HUDEP-2 (cell line): ENCODE results near the gene AK2.
"Not testable (repeated sequence)": the region's sequence is repeated elsewhere in the genome, so short reads cannot be mapped to it uniquely, and the experiment has no call there.

Source experiments
- DNase-seq, 76 experiments: peaks; one replicate each; lab custom pipeline; 2025; ENCODE audit not compliant: unreplicated experiment in 76 of 76; lab: John Stamatoyannopoulos, UW

AK2 gene

DNA sequence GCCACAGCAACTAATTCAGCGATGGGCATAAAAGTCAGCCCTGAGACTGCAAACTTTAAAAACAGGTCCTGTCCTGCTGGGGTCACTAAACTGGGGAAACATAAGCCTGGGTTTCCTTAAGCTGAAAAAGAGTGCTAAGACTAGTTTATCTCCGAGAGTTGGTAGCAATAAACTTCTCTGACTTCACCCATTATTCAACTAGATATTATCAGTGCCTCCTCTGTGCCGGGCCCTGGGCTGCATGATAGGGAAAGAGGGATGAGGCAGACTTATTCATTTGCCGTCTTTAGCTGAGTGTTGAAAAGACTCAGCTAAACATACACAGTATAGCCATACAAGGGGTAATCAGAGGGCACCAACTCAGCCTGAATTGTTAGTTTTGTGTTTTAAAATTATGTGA, 33.0 kb downstream of the AK2 start:
- DNase-seq, result peak in 1 of 76 experiments; percentile 4

DNA sequence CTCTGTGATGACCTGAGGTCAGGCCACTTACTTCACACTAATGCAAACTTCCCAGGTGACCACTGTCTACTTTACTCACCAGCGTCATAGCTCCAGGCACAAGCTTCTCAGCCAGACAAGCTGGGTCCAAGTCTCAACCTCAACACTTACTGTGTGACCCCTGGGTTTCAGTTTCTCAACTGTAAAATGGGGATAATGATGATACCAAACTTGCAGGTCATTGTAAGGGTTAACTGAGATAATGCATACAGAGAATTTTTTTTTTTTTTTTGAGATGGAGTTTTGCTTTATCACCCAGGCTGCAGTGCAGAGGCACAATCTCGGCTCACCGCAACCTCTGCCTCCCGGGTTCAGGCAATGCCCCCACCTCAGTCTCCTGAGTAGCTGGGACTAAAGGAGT, 34.7 kb downstream of the AK2 start:
- no peak for DNase-seq

DNA sequence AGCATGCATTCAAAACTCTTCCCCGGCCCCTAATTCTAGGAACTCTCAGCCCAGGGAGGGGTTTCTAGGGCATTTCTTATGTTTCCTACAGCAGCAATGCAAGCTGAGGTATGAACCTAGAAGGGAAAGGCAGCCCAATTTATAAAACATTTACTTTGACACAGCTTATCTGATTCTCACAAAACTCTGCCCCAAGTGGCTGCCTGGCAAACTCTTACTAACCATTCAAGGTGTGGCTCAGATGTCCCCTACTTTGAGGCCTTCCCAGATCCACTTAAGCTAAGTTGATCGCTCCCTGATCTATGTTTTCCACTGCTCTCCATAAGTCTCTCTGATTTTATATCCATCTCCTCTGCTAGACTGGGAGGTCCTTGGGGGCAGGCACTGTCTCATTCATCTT, 35.4 kb downstream of the AK2 start:
- DNase-seq, result peak in 1 of 76 experiments; percentile 3

DNA sequence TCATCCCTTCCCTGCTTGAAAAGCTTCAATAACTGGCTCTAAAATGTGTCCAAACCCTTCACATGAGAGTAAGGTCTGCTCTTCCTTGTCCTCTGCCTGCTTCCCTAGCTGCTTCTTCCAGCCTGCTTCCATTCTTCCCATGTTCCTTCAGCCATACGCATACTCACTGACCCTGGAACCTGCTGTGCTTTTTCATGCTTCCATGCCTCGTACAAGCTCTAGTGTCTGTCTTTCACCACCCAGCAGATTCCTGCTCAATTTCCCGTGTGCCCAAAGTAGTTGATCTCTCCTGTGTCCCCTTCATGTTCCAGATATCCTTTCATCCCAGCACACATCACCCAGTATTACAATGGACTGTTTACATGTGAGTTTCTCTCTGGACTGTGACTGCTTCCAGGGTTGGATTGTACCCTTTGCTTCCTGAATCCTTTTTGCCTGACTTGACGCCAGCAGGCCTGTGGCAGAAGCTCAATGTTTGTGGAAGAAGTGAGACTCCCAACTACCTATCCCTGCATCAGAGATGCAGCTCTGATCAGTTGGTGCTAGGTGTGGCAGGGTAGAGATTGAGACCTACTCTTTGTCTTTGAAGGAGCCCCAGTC, 36.2 kb downstream of the AK2 start:
- DNase-seq, result no peak

DNA sequence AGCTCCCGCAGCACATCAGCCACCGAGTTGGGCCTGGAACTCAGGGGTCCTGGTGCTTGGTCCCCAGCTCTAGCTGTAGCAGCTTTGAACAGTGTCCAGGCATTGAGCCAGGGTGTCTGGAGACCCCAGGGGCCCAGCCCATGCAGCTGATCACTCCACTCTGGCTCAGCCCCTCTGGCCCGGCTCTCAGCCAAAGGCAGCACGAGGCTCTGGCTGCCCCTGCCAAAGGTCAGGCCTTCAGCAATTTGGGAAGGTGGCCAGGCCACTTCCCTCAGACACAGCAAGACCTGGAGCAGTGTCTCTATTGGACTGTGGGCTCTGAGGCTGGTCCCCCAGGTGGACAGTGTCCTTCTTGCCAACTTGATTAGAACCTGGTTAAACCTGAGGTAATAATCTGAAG, 37.7 kb downstream of the AK2 start:
- DNase-seq, result no peak

DNA sequence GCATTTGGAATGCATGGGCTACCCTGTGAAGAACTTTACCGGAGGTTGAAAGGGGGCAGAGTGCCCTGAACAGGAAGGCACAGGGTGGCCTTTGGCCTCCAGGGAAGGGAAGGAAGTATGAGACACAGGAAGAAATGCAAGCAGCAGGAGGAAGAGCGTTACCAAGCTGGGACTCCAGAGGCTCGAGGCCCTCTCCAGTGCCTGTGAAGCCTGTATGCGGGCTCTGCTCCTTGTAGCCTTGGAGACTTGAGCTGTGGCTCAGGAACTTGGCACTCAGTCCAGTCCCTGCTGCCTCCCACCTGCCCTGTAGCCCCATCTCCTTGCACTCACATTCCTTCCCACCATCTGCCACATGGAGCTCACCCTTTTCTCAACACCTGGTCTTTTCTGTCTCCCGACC, 38.6 kb downstream of the AK2 start:
- DNase-seq, result no peak

DNA sequence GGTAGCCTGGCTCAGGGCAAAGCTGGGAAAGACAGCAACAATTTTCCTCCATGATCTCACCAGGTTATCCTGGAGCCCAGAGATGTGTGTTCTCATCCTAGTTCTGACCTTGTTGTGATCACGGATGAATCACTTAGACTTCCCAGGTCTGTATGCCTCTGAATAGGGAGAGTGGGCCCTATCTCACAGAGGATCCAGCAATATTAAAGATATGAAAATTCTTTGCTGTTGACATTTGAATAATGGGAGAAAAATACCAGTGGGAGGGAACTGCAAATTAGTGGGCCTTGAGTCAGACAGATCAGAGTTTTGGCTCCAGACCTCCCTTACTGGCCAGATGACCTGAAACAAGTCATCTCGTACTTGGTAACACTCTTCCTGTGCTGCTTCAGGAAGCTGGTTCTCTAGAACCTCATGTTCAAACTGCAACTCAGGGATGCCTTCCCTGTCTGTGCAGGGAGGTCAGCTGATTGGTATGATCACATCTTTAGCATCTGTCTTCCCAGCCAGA, 39.2 kb downstream of the AK2 start:
- DNase-seq, result no peak

DNA sequence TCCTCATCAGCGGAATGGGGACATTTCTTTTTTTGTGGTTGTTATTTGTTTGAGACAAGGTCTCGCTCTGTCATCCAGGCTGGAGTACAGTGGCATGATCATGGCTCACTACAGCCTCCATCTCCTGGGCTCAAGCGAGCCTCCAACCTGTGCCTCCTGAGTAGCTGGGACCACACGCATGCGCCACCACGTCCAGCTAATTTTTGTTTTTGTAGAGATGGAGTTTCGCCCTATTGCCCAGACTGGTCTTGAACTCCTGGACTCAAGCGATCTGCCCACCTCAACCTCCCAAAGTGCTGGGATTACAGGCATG, 43.4 kb downstream of the AK2 start:
- not testable (repeated sequence) for DNase-seq

DNA sequence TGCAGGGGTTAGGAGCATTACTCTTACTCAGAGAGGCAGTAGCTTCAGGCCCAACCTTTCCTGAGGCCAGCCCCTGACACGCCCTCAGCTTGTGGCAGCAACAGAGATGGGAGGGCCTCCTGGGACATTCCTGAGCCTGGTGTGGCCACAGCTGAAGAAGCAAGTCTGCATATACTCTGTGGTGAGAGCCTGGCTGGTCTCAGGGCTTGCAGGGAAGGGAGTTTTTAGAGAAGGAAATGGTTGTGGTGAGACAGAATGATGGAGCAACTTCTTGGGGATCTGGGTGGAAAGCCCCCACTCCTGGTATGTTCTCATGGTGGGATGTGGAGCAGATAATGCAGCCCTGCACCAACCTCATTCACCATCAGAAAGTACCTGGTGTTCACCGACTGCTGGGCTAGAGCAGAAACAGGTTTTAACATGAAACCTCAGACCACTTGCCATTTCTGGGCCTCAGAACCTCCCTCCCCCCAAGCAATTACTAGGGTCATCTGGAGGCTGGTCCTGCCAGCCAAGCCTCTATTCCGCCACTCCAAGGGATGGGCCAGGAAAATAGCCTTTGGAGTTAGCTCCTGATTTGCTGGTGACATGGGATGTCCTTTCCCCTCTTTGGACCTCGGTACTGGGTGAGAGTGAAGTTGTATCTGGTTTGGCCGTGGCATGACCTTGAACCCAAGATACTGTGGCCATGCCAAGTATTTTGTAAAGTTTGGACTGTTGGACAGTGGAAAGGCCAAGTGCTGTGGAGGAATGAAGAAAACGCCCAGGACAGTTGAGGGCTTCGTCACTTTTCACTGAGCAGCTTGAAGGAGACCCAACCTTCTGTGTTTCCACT, 44.0 kb downstream of the AK2 start:
- DNase-seq, result peak in 70 of 76 experiments; percentile 7 to 76 (median 52)

DNA sequence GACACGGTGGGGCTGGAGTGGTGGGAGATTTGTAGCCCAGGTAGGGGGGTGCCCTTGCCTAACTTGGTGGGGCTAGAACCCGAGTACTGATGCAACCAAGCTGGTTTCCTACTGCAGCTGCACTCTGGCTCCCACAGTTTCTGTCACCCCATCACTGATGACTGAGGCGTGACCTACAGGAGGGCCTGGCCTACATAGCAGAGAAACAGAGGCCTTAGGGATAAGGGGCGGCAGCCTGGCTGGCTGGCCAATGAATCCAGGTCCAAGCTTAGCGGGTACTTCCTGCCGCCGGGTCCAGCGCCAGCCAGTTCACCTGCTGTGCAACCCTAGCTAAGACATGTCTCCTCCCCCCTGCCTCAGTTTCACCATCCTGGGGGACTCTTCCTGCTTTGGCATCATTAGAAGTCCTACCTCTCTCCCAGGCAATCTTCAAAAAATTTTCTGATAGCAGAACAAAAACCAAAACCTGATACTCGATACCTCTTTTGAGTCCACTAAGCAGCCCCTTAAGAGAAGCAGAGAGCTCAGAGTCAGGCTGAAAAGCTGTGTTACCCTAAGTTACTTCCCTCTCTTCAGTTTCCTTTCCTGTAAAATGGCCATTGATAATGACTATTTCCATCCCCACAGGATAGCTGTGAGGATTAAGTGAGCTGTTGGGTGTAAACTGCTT, 44.7 kb downstream of the AK2 start:
- no peak for DNase-seq

DNA sequence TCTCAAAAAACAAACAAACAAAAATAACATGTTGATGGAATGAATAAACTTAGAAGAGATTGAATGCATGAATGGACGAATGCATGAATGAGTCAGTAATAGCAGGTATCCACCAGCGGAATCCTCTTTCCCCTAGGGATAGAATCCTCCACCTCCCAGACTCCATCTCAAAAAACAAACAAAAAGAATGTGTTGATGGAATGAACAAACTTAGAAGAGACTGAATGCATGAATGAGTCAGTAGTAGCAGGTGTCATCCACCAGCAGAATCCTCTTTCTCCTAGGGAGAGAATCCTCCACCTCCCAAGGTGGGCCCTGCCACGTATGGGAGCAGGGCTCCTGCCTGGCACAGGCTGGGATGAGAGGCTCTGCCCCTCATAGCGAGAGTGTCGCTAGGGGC, 45.3 kb downstream of the AK2 start:
- DNase-seq, result no peak

DNA sequence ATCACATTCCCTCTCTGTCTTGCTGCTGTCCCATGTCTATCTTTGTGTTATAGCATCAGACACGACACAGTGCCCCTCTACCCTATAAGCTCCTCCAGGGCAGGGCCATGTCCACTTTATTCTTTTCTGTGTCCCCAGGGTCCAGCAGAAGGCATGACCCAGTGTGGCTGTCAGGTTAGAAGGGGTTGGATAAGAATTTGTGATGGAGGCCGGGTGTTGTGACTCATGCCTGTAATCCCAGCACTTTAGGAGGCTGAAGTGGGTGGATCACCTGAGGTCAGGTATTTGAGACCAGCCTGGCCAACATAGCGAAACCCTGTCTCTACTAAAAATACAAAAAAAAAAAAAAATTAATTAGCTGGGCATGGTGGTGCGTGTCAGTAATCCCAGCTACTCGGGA, 45.8 kb downstream of the AK2 start:
- DNase-seq, result no peak

DNA sequence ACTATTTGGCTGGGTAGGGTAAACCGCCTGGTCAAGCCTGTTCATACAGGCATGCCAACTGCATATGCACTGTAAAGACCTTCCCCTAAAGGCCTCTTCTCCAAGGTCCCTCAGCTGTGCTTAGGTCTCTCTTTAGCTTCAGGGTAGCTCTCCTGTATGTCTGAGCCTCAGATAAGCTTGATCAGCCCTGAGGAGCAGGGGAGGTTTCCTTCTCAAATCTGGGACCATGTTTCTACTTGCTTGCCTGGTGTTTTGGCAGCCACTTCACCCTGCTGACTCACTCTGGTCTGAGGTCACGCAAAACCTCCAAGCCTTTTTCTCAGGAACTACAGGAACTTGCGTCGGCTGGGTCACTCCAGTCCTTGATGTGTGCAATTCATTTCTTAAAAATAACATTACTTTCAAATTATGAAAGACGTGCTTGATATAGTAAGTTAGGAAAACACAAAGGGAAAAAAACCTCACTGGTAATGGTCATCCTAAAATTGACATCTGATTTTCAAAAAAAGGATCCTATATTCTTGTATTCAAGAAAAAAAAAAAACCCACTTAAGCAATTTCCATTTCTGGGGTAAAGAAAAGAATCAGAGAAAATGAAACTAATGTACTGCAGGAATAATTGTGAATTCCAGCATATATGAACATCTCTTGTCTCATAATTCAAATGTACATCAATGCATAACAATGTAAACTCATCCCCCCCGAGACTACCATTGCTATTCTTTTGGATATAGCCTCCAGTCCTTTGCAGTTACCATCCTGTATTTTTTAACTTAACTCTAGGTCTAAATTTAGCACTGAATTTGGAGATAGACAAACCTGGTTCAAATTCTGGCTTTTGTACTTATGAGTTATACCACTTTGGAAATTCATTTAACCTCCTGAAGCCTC, 47.3 kb downstream of the AK2 start:
- DNase-seq, result peak in 51 of 76 experiments; percentile 8 to 65 (median 33)

DNA sequence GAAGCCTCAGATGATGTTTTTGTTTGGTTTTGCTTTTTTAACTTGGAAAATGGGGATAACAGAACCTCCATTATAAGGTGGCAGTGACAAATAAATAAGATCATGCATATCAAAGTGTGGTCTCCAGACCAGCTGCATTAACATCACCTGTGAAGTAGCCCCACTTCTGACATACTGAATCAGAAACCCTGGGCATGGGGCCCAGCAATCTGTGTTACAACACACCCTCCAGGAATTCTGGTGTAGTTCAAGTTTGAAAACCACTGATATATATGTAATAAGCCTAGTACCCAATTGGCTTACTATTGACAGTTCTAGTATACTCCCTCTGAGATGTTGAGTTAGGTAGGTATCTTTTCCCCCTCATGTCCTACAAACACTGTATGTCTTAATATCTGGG, 48.0 kb downstream of the AK2 start:
- DNase-seq, result no peak

DNA sequence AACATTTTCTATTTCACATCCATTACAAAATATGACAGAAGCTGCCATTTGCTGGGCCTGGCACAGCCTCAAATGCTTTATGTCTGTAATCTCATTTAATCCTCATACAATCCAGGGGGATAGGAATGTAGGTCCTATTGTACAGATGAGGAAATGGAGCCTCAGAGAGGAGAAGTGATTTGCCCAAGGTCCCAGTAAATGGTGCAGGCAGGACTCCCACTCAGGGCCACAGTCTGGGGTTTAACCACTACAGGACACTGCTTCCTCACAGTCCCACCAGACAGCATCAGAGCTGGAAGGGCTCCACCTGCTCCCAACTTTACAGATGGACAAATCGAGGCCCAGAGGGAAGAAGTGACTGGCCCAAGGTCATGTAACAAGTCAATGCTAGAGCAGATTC, 51.5 kb downstream of the AK2 start:
- DNase-seq, result no peak

DNA sequence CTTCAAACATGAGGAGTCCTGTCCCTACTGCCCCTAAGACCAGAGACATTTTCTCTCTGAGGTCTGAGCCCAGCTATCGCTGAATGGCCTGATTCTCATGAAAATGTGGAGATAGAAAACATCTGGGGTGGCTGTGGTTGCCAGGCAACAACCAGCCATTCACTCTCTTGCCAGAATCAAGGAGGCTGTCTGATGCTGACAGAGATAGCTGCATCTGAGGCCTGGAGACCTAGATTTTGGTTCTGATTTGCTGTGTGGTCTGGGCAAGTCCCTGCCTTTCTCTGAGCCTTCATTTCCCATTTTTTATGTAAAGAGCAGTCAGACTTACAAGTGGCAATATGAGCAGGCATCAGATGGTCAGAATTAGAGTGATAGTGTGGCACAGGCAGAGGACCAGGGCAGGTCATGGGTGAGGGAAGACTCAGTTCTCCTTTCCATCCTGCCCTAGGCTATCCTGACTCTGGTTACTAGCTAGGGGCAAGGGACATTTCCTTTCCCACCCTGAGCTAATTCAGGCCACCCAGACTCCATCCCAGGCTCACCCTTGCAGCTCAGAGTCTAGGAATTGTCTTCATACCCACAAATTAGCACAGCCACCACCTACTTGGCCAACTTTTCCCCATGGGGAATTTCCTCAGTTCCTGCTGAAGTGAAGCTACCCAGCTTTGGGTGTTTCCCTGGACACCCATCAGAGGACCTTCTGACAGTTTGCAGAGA, 52.1 kb downstream of the AK2 start:
- no peak for DNase-seq

DNA sequence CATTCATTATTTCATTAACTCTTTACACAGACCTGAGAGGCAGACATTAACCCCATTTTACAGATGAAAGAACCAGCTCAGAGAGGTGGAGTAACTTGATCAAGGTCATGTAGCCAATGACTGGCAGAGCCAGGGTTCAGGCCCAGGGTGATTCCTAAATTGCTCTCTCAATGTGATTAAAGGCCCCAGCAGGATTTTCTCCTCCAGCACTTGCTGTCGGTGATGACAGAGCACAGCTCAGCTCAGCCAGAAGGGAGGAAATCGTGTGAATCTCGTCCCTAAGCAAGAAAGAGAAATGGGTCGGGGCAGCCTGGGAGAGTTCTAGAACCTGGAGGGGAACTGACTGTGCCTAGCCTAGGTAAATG, 52.6 kb downstream of the AK2 start:
- no peak for DNase-seq

DNA sequence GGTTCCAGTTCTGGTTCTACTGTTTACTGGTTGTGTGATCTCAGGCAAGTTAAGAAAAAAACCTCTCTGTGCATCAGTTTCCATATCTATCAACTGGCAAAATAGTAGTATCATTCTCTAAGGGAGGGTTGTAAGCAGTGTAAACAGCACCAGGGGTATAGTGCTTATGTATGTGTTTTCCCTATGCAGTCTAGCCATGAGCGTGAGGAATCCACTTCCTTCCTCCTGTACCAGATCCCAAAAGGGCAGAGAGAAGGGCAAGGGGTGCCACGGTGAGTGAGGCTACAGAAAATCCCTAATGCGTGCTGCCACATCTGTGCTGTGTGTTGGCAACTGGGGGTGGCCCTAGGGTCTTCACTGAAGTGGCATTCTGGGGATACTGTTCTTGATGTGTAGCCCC, 53.7 kb downstream of the AK2 start:
- DNase-seq, result no peak

DNA sequence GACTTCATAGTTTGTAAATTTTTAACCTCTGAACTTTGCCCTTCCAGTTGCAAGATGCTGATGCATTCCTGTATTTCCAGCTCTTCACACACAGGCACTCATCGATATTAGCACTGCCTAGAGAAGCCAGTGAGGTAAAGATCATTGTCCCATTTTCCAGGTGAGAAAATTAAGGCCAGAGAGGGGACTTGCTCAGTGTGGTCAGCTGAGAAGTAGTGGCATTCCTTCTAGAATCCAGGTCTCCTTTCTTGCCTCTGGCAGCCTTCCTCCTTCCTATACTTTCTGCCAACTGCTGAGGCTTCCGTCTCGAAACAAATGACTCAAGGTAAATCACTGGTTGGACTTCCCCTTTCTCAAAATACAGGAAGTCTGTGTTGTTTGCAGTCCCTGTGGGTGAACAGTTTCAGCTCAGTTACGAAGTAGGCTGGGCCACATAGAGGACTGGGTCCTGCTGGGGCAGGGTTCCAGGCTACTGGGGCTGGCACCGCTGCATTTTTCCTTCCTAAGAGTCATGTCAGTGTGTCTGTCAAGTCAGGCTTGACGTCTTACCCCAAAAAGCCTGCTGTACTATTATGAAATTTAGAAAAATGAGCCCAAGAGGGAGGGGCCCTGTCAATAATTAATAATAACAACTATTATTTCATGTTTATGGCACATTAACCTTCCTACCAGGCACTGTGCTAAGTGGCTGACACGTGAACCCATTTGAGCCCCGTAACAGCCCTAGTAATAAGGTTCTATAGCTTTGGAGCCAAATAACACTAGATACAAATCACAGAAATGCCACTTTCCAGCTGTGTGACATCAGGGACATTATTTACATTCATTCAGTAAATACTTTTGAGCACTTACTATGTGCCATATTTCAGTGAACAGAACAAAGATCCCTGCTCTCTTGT, 55.4 kb downstream of the AK2 start:
- peak in 11 of 76 experiments; percentile 8 to 50 (median 20) for DNase-seq
